ENCODE measurements around the gene PRIM2.

DNA sequence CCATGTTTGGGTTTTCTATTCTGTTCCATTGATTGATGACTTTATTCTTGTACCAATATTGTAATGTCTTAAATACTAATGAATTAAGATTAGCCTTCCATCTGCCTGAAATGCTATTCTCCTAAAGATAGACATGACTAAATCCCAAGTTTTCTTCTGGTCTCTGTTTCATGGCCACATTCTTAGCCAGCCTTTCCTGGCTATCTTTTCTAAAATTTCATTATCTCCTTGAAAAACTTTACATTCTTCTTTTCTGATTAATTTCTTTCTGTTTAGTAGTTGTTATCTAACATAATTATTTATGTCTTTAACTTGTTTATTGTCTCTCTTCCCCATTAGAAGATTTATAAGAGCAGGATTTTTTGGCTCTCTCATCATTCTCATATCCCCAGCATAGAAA is 4.4 kb upstream of the PRIM2 start:
- TF ChIP-seq NFIC (IDR thresholded peaks at IDR 0.05) (no peak), YY1 (IDR thresholded peaks at IDR 0.05; ENCODE audit: low read depth) (no peak), TAF1 (IDR thresholded peaks at IDR 0.05; ENCODE audit: low read depth) (no peak), FOXM1 (IDR thresholded peaks at IDR 0.05; ENCODE audit: borderline replicate concordance, low read depth) (no peak), RAD21 (IDR thresholded peaks at IDR 0.05; ENCODE audit: low read depth) (no peak), TEAD4 (IDR thresholded peaks at IDR 0.05) (no peak), REST (IDR thresholded peaks at IDR 0.05; ENCODE audit: low read depth) (no peak), EP300 (IDR thresholded peaks at IDR 0.05; ENCODE audit: borderline replicate concordance) (no peak), CEBPB (IDR thresholded peaks at IDR 0.05) (no peak), ZBTB7A (IDR thresholded peaks at IDR 0.05; ENCODE audit: low read depth) (no peak), CREB1 (IDR thresholded peaks at IDR 0.05; ENCODE audit: low read depth) (no peak)
- TF ChIP-seq, protein P1, sequence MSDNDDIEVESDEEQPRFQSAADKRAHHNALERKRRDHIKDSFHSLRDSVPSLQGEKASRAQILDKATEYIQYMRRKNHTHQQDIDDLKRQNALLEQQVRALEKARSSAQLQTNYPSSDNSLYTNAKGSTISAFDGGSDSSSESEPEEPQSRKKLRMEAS (IDR thresholded peaks at IDR 0.05): no peak
- TF ChIP-seq, protein P2, sequence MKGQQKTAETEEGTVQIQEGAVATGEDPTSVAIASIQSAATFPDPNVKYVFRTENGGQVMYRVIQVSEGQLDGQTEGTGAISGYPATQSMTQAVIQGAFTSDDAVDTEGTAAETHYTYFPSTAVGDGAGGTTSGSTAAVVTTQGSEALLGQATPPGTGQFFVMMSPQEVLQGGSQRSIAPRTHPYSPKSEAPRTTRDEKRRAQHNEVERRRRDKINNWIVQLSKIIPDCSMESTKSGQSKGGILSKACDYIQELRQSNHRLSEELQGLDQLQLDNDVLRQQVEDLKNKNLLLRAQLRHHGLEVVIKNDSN (IDR thresholded peaks at IDR 0.05): no peak
